Measurements from ENCODE around the gene FMOD. TPM values are rescaled to one million over a fixed set of nuclear protein-coding genes. Genes with fewer than 3 reads are reported as not detected.
A peak's percentile ranks its signal among the peaks of the same experiment; 100 is the strongest.

The FMOD gene
- total RNA-seq, 2 experiments from 2014 or later, result not detected

DNA sequence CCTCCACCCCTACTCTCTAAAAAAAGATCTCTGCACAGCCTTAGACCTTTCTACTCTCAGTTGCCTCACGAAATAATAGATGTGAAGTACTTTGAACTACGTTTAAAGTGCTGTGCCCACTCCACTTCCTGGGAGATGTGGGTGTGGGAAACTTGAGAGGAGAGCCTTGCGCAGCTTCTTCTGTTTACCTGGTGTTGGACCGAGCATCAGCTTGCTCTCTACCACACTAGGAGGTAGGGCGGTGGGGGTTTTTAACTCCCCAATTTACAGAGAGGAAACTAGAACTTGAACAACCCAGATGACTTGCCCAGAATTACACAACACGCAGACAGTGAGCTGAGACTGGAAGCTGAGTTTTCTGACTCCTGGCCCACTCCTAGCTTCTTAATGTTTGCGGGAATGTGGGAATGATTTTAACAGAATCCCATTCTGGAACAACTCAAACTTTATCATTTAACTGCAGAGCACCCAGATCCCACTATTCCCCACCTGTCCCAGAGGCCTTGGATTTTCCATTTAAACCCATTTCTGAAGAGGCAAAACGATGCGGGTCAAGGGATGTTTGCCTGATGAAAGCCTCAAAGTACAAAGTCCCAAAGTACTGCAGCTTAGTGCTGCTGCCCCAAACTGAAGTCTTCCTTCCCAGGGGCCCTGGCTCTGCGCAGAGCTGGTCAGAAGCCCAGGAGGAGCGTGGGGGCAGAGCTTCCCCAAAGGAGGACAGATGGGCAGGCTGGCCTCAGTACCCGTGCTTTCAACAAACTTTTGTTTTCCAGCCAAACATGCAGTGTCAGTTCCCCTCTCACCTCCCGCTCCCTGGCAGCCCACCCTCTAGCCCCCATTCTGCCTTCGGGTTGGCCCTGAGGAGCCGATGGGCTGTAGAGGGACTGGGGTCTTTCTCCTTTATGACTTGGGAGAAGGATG, 26.6 kb downstream of the FMOD start:
- Histone ChIP-seq H3K4me3 (ENCODE audit: low read depth, low read length, poor library complexity, severe bottlenecking) (peak overlapping the region; percentile 67), H3K27ac (ENCODE audit: low read depth, low read length, poor library complexity, severe bottlenecking) (peak overlapping the region; percentile 98), H3K4me2 (ENCODE audit: low read length) (peak overlapping the region; percentile 99), H3K36me3 (ENCODE audit: insufficient read depth, low read length) (no peaks in the 10 kb centered on the region), H3K9me2 (ENCODE audit: insufficient read depth, low read length) (no peaks in the 10 kb centered on the region), H3K79me2 (ENCODE audit: insufficient read depth, low read depth, low read length) (peaks cover 29% of the 10 kb centered on the region; the same call in 1 of the 2 replicates), H3K4me1 (ENCODE audit: insufficient read depth, low read length, poor library complexity, severe bottlenecking) (peaks cover 95% of the 10 kb centered on the region), H2AFZ (ENCODE audit: low read length) (no peak overlapping the region), H4K20me1 (ENCODE audit: insufficient read depth, low read length) (no peaks in the 10 kb centered on the region), H3K9me3 (ENCODE audit: low read length) (no peaks in the 10 kb centered on the region)
- BruUV-seq (replicated peaks), result TSS peak; percentile 68
- intact Hi-C loops (cut with micrococcal nuclease; ENCODE audit: unreplicated experiment), result loop anchor here (1.0 to 10.0 kb wide), 3 partner anchors 19 to 1990 kb away; partner anchors contain the start of genes BTG2 and RBBP5
- ChIA-PET POLR2A (interaction anchor here (0.5 to 12.9 kb wide), 12 partner anchors 8 to 1181 kb away, joined by 3 to 458 read pairs (median 6); partner anchors contain the start of gene BTG2), CTCF (ENCODE audit: unreplicated experiment) (interaction anchor here (0.5 to 2.7 kb wide), 11 partner anchors 14 to 1104 kb away, joined by 3 to 19 read pairs (median 5); no protein-coding TSS in a partner anchor)
- peak; percentile 58 for DNase-seq (ENCODE audit: low spot score)
- no peak for TF ChIP-seq EZH2phosphoT487 (IDR thresholded peaks at IDR 0.05; ENCODE audit: borderline replicate concordance, low read depth, low read length)
- no peak for TF ChIP-seq CTCF (conservative IDR thresholded peaks at IDR 0.05; ENCODE audit: low read length)

- H2AFZ ChIP-seq (ENCODE audit: low read length), result no peak overlapping the region
- no peak for DNase-seq (ENCODE audit: low spot score)
- no peaks in the 10 kb centered on the region for H3K9me2 ChIP-seq (ENCODE audit: insufficient read depth, low read length)
- BruUV-seq (replicated peaks), result no TSS peak
- TF ChIP-seq EZH2phosphoT487 (IDR thresholded peaks at IDR 0.05; ENCODE audit: borderline replicate concordance, low read depth, low read length) (no peak), CTCF (conservative IDR thresholded peaks at IDR 0.05; ENCODE audit: low read length) (no peak)
- no peaks in the 10 kb centered on the region for H3K36me3 ChIP-seq (ENCODE audit: insufficient read depth, low read length)
- no peaks in the 10 kb centered on the region for H4K20me1 ChIP-seq (ENCODE audit: insufficient read depth, low read length)
- peaks cover 95% of the 10 kb centered on the region for H3K4me1 ChIP-seq (ENCODE audit: insufficient read depth, low read length, poor library complexity, severe bottlenecking)
- POLR2A ChIA-PET, result interaction anchor here (0.5 to 12.9 kb wide), 5 partner anchors 14 to 1182 kb away, joined by 3 to 458 read pairs (median 26); partner anchors contain the start of gene BTG2
- no peaks in the 10 kb centered on the region for H3K9me3 ChIP-seq (ENCODE audit: low read length)
- intact Hi-C loops (cut with micrococcal nuclease; ENCODE audit: unreplicated experiment), result loop anchor here (10.0 kb wide), 1 partner anchor 1991 kb away; no protein-coding TSS in a partner anchor
- peak overlapping the region; percentile 98 for H3K27ac ChIP-seq (ENCODE audit: low read depth, low read length, poor library complexity, severe bottlenecking)
- H3K79me2 ChIP-seq (ENCODE audit: insufficient read depth, low read depth, low read length), result peaks cover 36% of the 10 kb centered on the region; the same call in 1 of the 2 replicates
- H3K4me3 ChIP-seq (ENCODE audit: low read depth, low read length, poor library complexity, severe bottlenecking), result peak overlapping the region; percentile 67
- CTCF ChIA-PET (ENCODE audit: unreplicated experiment), result interaction anchor here (1.0 to 2.7 kb wide), 5 partner anchors 17 to 46 kb away, joined by 3 to 19 read pairs (median 5); no protein-coding TSS in a partner anchor
- H3K4me2 ChIP-seq (ENCODE audit: low read length), result peak overlapping the region; percentile 99
Observed at GRCh38 chr1:203323587-203323986, 27.3 kb downstream of the FMOD start.

Data from OCI-LY7 (cell line).